HFF-Myc (cell line): Measurements from ENCODE around the gene CCDC59.

Source experiments
- DNase-seq: peaks from one replicate; pipeline ENCODE4 v3.0.0-alpha.2; 2011; ENCODE audit warnings: low read depth; ENCODE audit errors: extremely low read depth
- H3K4me3 ChIP-seq: replicated peaks from 2 replicates; pipeline ENCODE4 v1.5.1; 2011; ENCODE audit warnings: low read depth, mild to moderate bottlenecking, control low read depth, low read length
- TF ChIP-seq, protein P1 (sequence below): IDR thresholded peaks from 2 replicates; pipeline ENCODE4 v1.5.1; 2012; ENCODE audit warnings: mild to moderate bottlenecking, low read depth, low read length, control low read depth; ENCODE audit errors: missing control alignments

Gene CCDC59

DNA sequence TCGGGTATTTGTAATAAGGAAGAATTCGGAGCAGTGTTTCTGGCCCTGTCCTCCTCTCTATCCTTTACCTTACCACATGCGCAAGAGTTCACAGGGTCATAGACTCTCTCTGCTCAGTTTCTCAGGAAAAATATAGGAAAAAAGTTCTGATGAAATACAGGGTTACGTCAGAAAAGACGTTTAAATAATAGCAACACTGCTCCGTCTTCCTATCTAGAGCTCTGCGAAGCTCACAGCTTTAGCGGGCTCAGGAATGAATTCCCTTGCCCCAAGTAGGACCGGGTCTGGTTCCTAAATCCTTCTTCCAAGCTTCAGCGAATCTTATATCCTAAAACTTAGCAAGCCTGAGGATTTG, 365 bp downstream of the CCDC59 start:
- no peak for DNase-seq
- H3K4me3 ChIP-seq: peak overlapping the region; percentile 62
- TF ChIP-seq, protein P1, sequence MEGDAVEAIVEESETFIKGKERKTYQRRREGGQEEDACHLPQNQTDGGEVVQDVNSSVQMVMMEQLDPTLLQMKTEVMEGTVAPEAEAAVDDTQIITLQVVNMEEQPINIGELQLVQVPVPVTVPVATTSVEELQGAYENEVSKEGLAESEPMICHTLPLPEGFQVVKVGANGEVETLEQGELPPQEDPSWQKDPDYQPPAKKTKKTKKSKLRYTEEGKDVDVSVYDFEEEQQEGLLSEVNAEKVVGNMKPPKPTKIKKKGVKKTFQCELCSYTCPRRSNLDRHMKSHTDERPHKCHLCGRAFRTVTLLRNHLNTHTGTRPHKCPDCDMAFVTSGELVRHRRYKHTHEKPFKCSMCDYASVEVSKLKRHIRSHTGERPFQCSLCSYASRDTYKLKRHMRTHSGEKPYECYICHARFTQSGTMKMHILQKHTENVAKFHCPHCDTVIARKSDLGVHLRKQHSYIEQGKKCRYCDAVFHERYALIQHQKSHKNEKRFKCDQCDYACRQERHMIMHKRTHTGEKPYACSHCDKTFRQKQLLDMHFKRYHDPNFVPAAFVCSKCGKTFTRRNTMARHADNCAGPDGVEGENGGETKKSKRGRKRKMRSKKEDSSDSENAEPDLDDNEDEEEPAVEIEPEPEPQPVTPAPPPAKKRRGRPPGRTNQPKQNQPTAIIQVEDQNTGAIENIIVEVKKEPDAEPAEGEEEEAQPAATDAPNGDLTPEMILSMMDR: no peak

DNA sequence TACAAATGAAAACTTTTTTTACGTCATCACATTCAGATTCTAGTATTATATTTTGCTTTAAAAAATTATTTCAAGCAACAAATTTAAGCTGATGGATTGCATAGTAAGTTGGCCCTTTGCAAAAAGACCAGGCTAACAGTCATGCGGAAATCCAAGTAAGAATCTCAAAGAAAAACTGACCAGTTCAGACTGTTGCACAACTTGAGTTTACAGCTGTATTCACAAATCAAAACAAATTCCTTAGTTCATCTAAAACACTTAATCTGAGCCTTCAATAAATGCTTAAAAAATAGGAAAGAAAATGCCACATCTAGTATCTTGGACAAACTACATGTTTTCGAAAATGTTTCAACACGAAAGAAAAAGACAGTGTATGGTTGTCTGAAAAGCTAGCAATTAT, 847 bp downstream of the CCDC59 start:
- no peak for DNase-seq
- H3K4me3 ChIP-seq: peak overlapping the region; percentile 62
- TF ChIP-seq, protein P1: no peak

DNA sequence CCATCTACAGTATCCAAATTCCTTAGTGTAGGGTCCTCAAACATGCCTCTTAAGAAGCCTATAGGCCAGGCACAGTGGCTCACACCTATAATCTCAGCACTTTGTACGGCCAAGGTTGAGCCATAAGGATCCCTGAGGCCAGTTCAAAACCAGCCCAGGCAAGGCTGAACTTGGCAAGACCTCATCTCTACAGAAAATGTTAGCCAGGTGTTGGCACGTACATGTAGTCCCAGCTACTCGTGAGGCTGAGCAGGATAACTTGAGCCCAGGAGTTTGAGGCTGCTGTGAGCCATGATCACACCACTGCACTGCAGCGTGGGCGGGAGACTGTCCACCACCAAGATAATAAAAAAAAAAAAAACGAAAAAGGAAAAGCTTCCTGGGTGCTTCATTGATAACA, 6.8 kb downstream of the CCDC59 start:
- TF ChIP-seq, protein P1: no peak
- DNase-seq: no peak
- no peak overlapping the region for H3K4me3 ChIP-seq

DNA sequence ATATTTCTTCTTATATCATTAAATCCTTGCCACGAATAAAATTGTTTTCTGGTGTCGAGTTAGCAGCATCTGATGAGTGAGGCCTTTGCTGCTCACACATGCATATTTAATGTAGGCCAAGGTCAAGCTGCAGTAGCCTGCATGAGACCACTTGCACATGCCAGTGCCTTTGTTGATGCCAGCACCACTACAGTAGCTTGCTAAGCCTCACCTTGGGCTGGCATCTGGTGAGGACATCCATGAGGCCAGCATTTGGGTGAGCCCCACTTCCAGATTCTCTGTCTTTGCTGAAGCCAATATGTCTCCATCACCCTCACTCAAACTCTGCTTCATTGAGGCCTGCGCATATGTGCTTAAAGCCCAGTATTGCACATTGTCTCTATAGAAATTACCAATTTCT, 8.0 kb downstream of the CCDC59 start:
- DNase-seq: no peak
- TF ChIP-seq, protein P1: no peak
- H3K4me3 ChIP-seq: no peak overlapping the region

DNA sequence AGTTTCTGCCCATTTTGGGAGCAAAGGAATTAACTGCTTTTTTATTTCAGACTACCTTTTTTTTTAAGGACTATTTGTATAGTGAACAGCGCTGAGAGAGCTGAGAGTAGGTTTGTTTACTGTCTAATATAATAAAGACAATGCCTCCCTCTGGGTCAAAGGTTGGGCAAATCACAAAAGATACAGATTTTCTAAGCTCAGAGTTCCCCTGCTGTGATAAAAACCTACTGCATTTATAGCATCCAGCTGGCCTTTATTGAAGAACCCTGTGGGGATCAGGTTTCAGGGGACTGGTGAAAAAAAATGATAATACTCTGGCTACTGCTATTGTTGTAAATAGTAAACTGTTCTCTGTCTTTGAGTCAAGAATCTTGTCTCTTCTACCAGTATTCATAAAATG, 28.7 kb downstream of the CCDC59 start:
- no peak overlapping the region for H3K4me3 ChIP-seq
- DNase-seq: no peak
- TF ChIP-seq, protein P1: no peak

DNA sequence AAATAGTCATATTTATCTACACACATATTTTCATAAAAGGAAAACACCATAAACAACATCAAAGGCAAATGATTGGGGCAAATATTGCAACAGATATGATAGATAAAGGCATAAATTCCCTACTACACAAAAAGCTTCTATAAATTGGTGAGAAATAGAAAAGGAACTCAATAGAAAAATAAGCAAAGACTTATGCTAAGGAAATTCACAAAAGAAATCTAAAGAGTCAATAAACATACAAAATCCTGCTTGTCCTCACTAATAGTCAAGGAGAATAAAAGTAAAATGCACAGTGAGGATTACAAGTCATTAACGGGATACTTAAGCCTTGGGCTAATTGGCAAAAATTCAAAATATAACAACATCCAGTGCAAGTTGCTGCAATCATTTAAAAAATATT, 30.3 kb downstream of the CCDC59 start:
- no peak overlapping the region for H3K4me3 ChIP-seq
- TF ChIP-seq, protein P1: no peak
- DNase-seq: no peak

DNA sequence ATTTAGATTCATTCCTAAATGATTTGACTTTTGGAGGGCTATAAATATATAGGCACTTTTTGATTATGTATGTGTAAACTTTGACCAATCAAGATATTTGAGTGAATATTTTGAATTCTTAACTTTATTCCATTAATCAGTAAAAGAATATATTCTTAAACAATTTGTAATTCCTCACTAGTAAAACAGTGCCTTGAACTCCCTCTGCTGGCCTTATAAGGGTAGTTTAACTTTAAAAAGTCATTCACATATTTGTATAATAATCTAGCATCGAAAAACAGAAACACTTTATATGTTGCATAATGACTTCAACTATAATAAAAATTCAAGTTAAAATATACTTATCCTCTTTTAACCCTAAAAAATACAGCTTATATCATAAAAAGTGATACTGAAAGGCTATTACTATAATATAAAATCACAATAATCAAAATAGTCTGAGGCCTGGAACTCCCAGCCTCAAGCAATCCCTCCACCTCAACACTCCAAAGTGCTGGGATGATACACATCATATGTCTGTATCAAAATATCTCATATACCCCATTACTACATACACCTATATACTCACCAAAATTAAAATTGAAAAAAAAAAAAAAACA, 31.2 kb downstream of the CCDC59 start:
- no peak overlapping the region for H3K4me3 ChIP-seq
- TF ChIP-seq, protein P1: peak; percentile 17
- peak; percentile 4 for DNase-seq
